NCI-H187 (cell line): Measurements from ENCODE around the gene PDZRN4.
"Not testable (repeated sequence)": the region's sequence is repeated elsewhere in the genome, so short reads cannot be mapped to it uniquely, and the experiment has no call there.

Source experiments
- DNase-seq, 2 experiments: peaks; one replicate each; lab custom pipeline; 2025; lab: John Stamatoyannopoulos, UW

PDZRN4 gene

GRCh38 chr12:41511247-41511646 is 323.1 kb downstream of the PDZRN4 start:
- no peak for DNase-seq

GRCh38 chr12:41512497-41512896 is 324.4 kb downstream of the PDZRN4 start:
- DNase-seq = no peak

- DNase-seq = peak in 1 of 2 experiments; percentile 11
These were observed 326.1 kb downstream of the PDZRN4 start for GRCh38 chr12:41514021-41514777.

- no peak for DNase-seq
These were observed 326.8 kb downstream of the PDZRN4 start for GRCh38 chr12:41514907-41515306.

- no peak for DNase-seq
These were observed 327.8 kb downstream of the PDZRN4 start for GRCh38 chr12:41515953-41516352.

GRCh38 chr12:41520869-41521268 is 332.7 kb downstream of the PDZRN4 start:
- DNase-seq = no peak

- no peak for DNase-seq
These were observed 333.8 kb downstream of the PDZRN4 start for GRCh38 chr12:41521872-41522379.

GRCh38 chr12:41527062-41527461 is 338.9 kb downstream of the PDZRN4 start:
- no peak for DNase-seq

- no peak for DNase-seq
These were observed 339.5 kb downstream of the PDZRN4 start for GRCh38 chr12:41527534-41528116.

GRCh38 chr12:41528874-41529273 is 340.8 kb downstream of the PDZRN4 start:
- DNase-seq = no peak

- no peak for DNase-seq
These were observed 342.3 kb downstream of the PDZRN4 start for GRCh38 chr12:41530441-41530840.

- DNase-seq = no peak
These were observed 343.2 kb downstream of the PDZRN4 start for GRCh38 chr12:41531147-41531829.

- DNase-seq = no peak
These were observed 344.0 kb downstream of the PDZRN4 start for GRCh38 chr12:41532072-41532471.

GRCh38 chr12:41536813-41537490 is 348.8 kb downstream of the PDZRN4 start:
- no peak for DNase-seq

- no peak for DNase-seq
These were observed 349.4 kb downstream of the PDZRN4 start for GRCh38 chr12:41537522-41537921.

GRCh38 chr12:41545761-41546160 is 357.6 kb downstream of the PDZRN4 start:
- no peak for DNase-seq

- not testable (repeated sequence) for DNase-seq
These were observed 359.0 kb downstream of the PDZRN4 start for GRCh38 chr12:41547071-41547470.

- DNase-seq = no peak
These were observed 360.8 kb downstream of the PDZRN4 start for GRCh38 chr12:41548926-41549325.

- DNase-seq = no peak
These were observed 364.5 kb downstream of the PDZRN4 start for GRCh38 chr12:41552588-41552987.

GRCh38 chr12:41556176-41556575 is 368.1 kb downstream of the PDZRN4 start:
- no peak for DNase-seq

- no peak for DNase-seq
These were observed 369.2 kb downstream of the PDZRN4 start for GRCh38 chr12:41557344-41557743.

- no peak for DNase-seq
These were observed 370.6 kb downstream of the PDZRN4 start for GRCh38 chr12:41558671-41559070.
